Osteocyte (in vitro differentiated cells): ENCODE data around the gene GSE1. TPM values are rescaled to one million over a fixed set of nuclear protein-coding genes. Genes with fewer than 3 reads are reported as not detected.

Experiments used
- DNase-seq: peaks from one replicate; pipeline ENCODE4 v3.0.0; 2021; ENCODE audit warnings: mixed read lengths; ENCODE audit not compliant: unreplicated experiment; ENCODE audit errors: extremely low spot score
- H3K27ac Mint-ChIP-seq: one replicate; pipeline ENCODE4 v1.8.0; 2021; ENCODE audit warnings: mild to moderate bottlenecking, mixed read lengths; ENCODE audit not compliant: unreplicated experiment
- H3K27me3 Mint-ChIP-seq: one replicate; pipeline ENCODE4 v1.8.0; 2021; ENCODE audit warnings: mixed read lengths; ENCODE audit not compliant: unreplicated experiment
- H3K36me3 Mint-ChIP-seq: one replicate; pipeline ENCODE4 v1.8.0; 2021; ENCODE audit warnings: mixed read lengths; ENCODE audit not compliant: unreplicated experiment
- H3K4me1 Mint-ChIP-seq: one replicate; pipeline ENCODE4 v1.8.0; 2021; ENCODE audit warnings: mixed read lengths; ENCODE audit not compliant: unreplicated experiment
- H3K4me3 Mint-ChIP-seq: one replicate; pipeline ENCODE4 v1.8.0; 2021; ENCODE audit warnings: mild to moderate bottlenecking, moderate library complexity, mixed read lengths; ENCODE audit not compliant: unreplicated experiment
- H3K9me3 Mint-ChIP-seq: one replicate; pipeline ENCODE4 v1.8.0; 2021; ENCODE audit warnings: mixed read lengths; ENCODE audit not compliant: unreplicated experiment
- CTCF ChIP-seq: fragments of 200-600 bp; sonication (generic); IDR thresholded peaks from 2 replicates; pipeline ENCODE4 v1.5.0; 2021; ENCODE audit warnings: antibody characterized with exemption, mild to moderate bottlenecking, moderate library complexity
- total RNA-seq: library from RNA; stranded (reverse); gene quantifications from 2 replicates; pipeline ENCODE4 v1.2.1, GENCODE V29; 2021

The GSE1 gene
- total RNA-seq, 1 donor from 2014 or later: 64.1 TPM

- no peak for TF ChIP-seq CTCF
- H3K27ac Mint-ChIP-seq: no peak overlapping the region
- no peaks in the 10 kb centered on the region for H3K36me3 Mint-ChIP-seq
- H3K4me3 Mint-ChIP-seq: no peak overlapping the region
- DNase-seq: no peak
- no peaks in the 10 kb centered on the region for H3K9me3 Mint-ChIP-seq
- no peaks in the 10 kb centered on the region for H3K27me3 Mint-ChIP-seq
- H3K4me1 Mint-ChIP-seq: no peaks in the 10 kb centered on the region
Observed at GRCh38 chr16:85638695-85639409, 25.7 kb downstream of the GSE1 start.

GRCh38 chr16:85639529-85640253 lies 26.6 kb downstream of the GSE1 start:
- no peaks in the 10 kb centered on the region for H3K9me3 Mint-ChIP-seq
- no peak overlapping the region for H3K27ac Mint-ChIP-seq
- H3K4me3 Mint-ChIP-seq: no peak overlapping the region
- no peaks in the 10 kb centered on the region for H3K36me3 Mint-ChIP-seq
- H3K27me3 Mint-ChIP-seq: no peaks in the 10 kb centered on the region
- no peak for DNase-seq
- TF ChIP-seq CTCF: no peak
- H3K4me1 Mint-ChIP-seq: no peaks in the 10 kb centered on the region

- Mint-ChIP-seq H3K4me3 (no peak overlapping the region), H3K9me3 (no peaks in the 10 kb centered on the region), H3K4me1 (no peaks in the 10 kb centered on the region), H3K36me3 (no peaks in the 10 kb centered on the region), H3K27me3 (no peaks in the 10 kb centered on the region), H3K27ac (no peak overlapping the region)
- no peak for TF ChIP-seq CTCF
- no peak for DNase-seq
Observed at GRCh38 chr16:85640254-85640558, 27.1 kb downstream of the GSE1 start.

GRCh38 chr16:85640585-85640984 lies 27.5 kb downstream of the GSE1 start:
- no peaks in the 10 kb centered on the region for H3K9me3 Mint-ChIP-seq
- H3K27me3 Mint-ChIP-seq: no peaks in the 10 kb centered on the region
- no peak for DNase-seq
- no peaks in the 10 kb centered on the region for H3K36me3 Mint-ChIP-seq
- H3K27ac Mint-ChIP-seq: no peak overlapping the region
- H3K4me3 Mint-ChIP-seq: no peak overlapping the region
- H3K4me1 Mint-ChIP-seq: no peaks in the 10 kb centered on the region
- no peak for TF ChIP-seq CTCF

GRCh38 chr16:85641305-85641704 lies 28.2 kb downstream of the GSE1 start:
- TF ChIP-seq CTCF: no peak
- H3K27me3 Mint-ChIP-seq: no peaks in the 10 kb centered on the region
- no peak overlapping the region for H3K27ac Mint-ChIP-seq
- H3K4me3 Mint-ChIP-seq: no peak overlapping the region
- H3K4me1 Mint-ChIP-seq: no peaks in the 10 kb centered on the region
- no peaks in the 10 kb centered on the region for H3K9me3 Mint-ChIP-seq
- no peak for DNase-seq
- H3K36me3 Mint-ChIP-seq: no peaks in the 10 kb centered on the region
